GM12878 (cell line): ENCODE data around the gene RABL6. TPM values are rescaled to one million over a fixed set of nuclear protein-coding genes. Genes with fewer than 3 reads are reported as not detected.

Experiments
- ATAC-seq: fragments of 200-7000 bp; cut with Tn5 transposase; 3 replicates; pipeline ENCODE4 v1.9.1; 2020; ENCODE audit warnings: mild to moderate bottlenecking, moderate library complexity
- BruUV-seq: library from RNA; stranded (reverse); fragments of 400-500 nt; replicated peaks from 2 replicates; lab custom pipeline; 2021; lab: Mats Ljungman, UMichigan
- CTCF ChIA-PET: fragments of 300-600 bp; sonication (Branson Sonifier 250); formaldehyde crosslinking; extraction: SDS; loops from one replicate; lab custom pipeline; 2021; ENCODE audit warnings: inconsistent platforms; lab: Yijun Ruan, JAX
- POLR2A ChIA-PET: fragments of 350-600 bp; formaldehyde crosslinking; extraction: SDS; loops from one replicate; lab custom pipeline; 2021; ENCODE audit warnings: inconsistent platforms; lab: Charles Lee
- RAD21 ChIA-PET: fragments of 300-600 bp; sonication (Branson Sonifier 250); formaldehyde crosslinking; loops from one replicate; lab custom pipeline; 2023; ENCODE audit warnings: antibody characterized with exemption; ENCODE audit not compliant: unreplicated experiment; lab: Charles Lee
- SMC1A ChIA-PET: fragments of 300-600 bp; sonication (Branson Sonifier 250); formaldehyde crosslinking; loops from one replicate; lab custom pipeline; 2023; ENCODE audit not compliant: unreplicated experiment, uncharacterized antibody; lab: Charles Lee
- DNase-seq: peaks from one replicate; pipeline ENCODE4 v3.0.0-alpha.2; 2011; ENCODE audit warnings: low read depth, low spot score
- FAIRE-seq: peaks from 3 replicates; lab custom pipeline; 2011; peaks lifted over from hg19 to GRCh38; lab: Jason Lieb, UNC
- H2AFZ ChIP-seq: 2 replicates; pipeline ENCODE4 v1.6.0; 2011; ENCODE audit warnings: low read depth, low read length, control low read depth; ENCODE audit not compliant: control insufficient read depth
- H3K27ac ChIP-seq: 2 replicates; pipeline ENCODE4 v1.5.1; 2011; ENCODE audit warnings: control low read depth; ENCODE audit not compliant: control insufficient read depth, insufficient read depth
- H3K27me3 ChIP-seq, 2 experiments: replicated peaks in 1 of 2; 2 replicates each; pipeline versions ENCODE4 v1.6.0 to v1.6.1; 2011; ENCODE audit warnings: low read length in 1 of 2; ENCODE audit not compliant: control insufficient read depth in 2 of 2, insufficient read depth in 2 of 2
- H3K36me3 ChIP-seq, 2 experiments: 2 replicates each; pipeline ENCODE4 v1.5.1; 2011; ENCODE audit warnings: low read length in 1 of 2; ENCODE audit not compliant: control insufficient read depth in 2 of 2, insufficient read depth in 2 of 2
- H3K4me1 ChIP-seq: 2 replicates; pipeline ENCODE4 v1.6.1; 2011; ENCODE audit warnings: mild to moderate bottlenecking, low read length, moderate library complexity, mixed read lengths; ENCODE audit not compliant: control insufficient read depth, insufficient read depth
- H3K4me2 ChIP-seq: 2 replicates; pipeline ENCODE4 v1.6.0; 2011; ENCODE audit warnings: control low read depth; ENCODE audit not compliant: control insufficient read depth, insufficient read depth
- H3K4me3 ChIP-seq: fragments of 200-600 bp; sonication (generic); 2 replicates; pipeline ENCODE4 v1.5.1; 2016
- H3K79me2 ChIP-seq: 2 replicates; pipeline ENCODE4 v1.6.0; 2011; ENCODE audit warnings: low read length; ENCODE audit not compliant: control insufficient read depth, insufficient read depth
- H3K9ac ChIP-seq: 2 replicates; pipeline ENCODE4 v1.8.0; 2011; ENCODE audit warnings: low read length, control low read depth, mixed read lengths; ENCODE audit not compliant: control insufficient read depth, insufficient read depth
- H3K9me3 ChIP-seq: replicated peaks from 3 replicates; pipeline ENCODE4 v1.5.1; 2011; ENCODE audit warnings: mild to moderate bottlenecking, low read length; ENCODE audit not compliant: control insufficient read depth, insufficient read depth
- H4K20me1 ChIP-seq: 2 replicates; pipeline ENCODE4 v1.6.0; 2011; ENCODE audit not compliant: control insufficient read depth, insufficient read depth
- ATF3 ChIP-seq: IDR thresholded peaks from 2 replicates; pipeline ENCODE4 v1.6.1; 2011; ENCODE audit warnings: low read depth, mild to moderate bottlenecking, low read length, moderate library complexity, borderline replicate concordance; ENCODE audit errors: extremely low read depth
- BCL11A ChIP-seq: IDR thresholded peaks from 2 replicates; pipeline ENCODE4 v1.6.1; 2011; ENCODE audit warnings: low read depth, low read length
- BRCA1 ChIP-seq: IDR thresholded peaks from 2 replicates; pipeline ENCODE4 v1.6.1; 2011; ENCODE audit warnings: low read depth, low read length, improper control_type of control experiment
- CEBPB ChIP-seq, 2 experiments: fragments of 150-350 bp in 1 of 2; IDR thresholded peaks; 2 replicates each; pipeline ENCODE4 v1.6.1; 2012 to 2014; ENCODE audit warnings: low read depth in 2 of 2, low read length in 2 of 2, borderline replicate concordance in 1 of 2, inconsistent platforms in 1 of 2
- E4F1 ChIP-seq: fragments of 450-650 bp; IDR thresholded peaks from 2 replicates; pipeline ENCODE4 v1.6.1; 2018; ENCODE audit warnings: borderline replicate concordance, mild to moderate bottlenecking; ENCODE audit not compliant: partially characterized antibody
- FOXK2 ChIP-seq: fragments of 450-650 bp; IDR thresholded peaks from 2 replicates; pipeline ENCODE4 v1.6.1; 2017; ENCODE audit warnings: mild to moderate bottlenecking, moderate library complexity
- GABPA ChIP-seq: IDR thresholded peaks from 2 replicates; pipeline ENCODE4 v1.6.1; 2014; ENCODE audit warnings: antibody characterized with exemption, low read depth, mild to moderate bottlenecking, inconsistent platforms
- IKZF2 ChIP-seq, 2 experiments: fragments of 450-650 bp; IDR thresholded peaks; 2 replicates each; pipeline ENCODE4 v1.6.1; 2017; ENCODE audit warnings: mild to moderate bottlenecking in 2 of 2, moderate library complexity in 2 of 2
- POU2F2 ChIP-seq: IDR thresholded peaks from 3 replicates; pipeline ENCODE4 v1.6.1; 2011; ENCODE audit warnings: low read depth, mild to moderate bottlenecking, low read length, borderline replicate concordance
- TAF1 ChIP-seq: IDR thresholded peaks from 2 replicates; pipeline ENCODE4 v1.6.1; 2011; ENCODE audit warnings: mild to moderate bottlenecking, low read depth, low read length, borderline replicate concordance
- YBX1 ChIP-seq: fragments of 450-650 bp; IDR thresholded peaks from 2 replicates; pipeline ENCODE4 v1.6.1; 2016; ENCODE audit warnings: antibody characterized with exemption
- ZBED1 ChIP-seq: IDR thresholded peaks from 2 replicates; pipeline ENCODE4 v1.6.1; 2016; ENCODE audit warnings: borderline replicate concordance
- ZNF274 ChIP-seq: IDR thresholded peaks from one replicate; pipeline ENCODE4 v1.8.0; 2011; ENCODE audit not compliant: insufficient read length, insufficient read depth
- WGBS: methylation state at CpG from one replicate; pipeline ENCODE4 v1.1.6; 2016; ENCODE audit warnings: low lambda C conversion rate; ENCODE audit not compliant: insufficient replicate concordance, insufficient coverage; ENCODE audit errors: missing lambda C conversion rate; 5-methylcytosine and 5-hydroxymethylcytosine counted together
- in situ Hi-C: fragments of 300-500 bp; cut with MboI; formaldehyde crosslinking; loops from 9 replicates; pipeline ENCODE4 v1.14.3; 2018; ENCODE audit warnings: mixed read lengths
- intact Hi-C: fragments of 100-400 bp; cut with micrococcal nuclease; formaldehyde crosslinking; loops from one replicate; pipeline ENCODE4 v1.14.2; 2022; ENCODE audit not compliant: unreplicated experiment
- polyA plus RNA-seq, 11 experiments: library from polyadenylated mRNA; depleted of rRNA in 4 of 11; unstranded in 6 of 11; stranded (reverse) in 5 of 11; fragments of >200 nt; fragmentation: Nextera tagmentation in 4 of 11; fragmentation: Illumina TruSeq in 1 of 11; extraction: Ambion mirVana in 4 of 11; extraction: Trizol in 1 of 11; gene quantifications; 1 replicate in 1 of 11; 2 replicates in 10 of 11; pipeline versions ENCODE4 v1.2.1 to v1.2.3, GENCODE V29; 2011 to 2016; ENCODE audit warnings: inconsistent platforms in 2 of 11, missing spikeins in 2 of 11, low read depth in 1 of 11
- total RNA-seq, 4 experiments: library from RNA; depleted of rRNA in 3 of 4; stranded (reverse); fragments of >200 nt in 3 of 4; fragmentation: Illumina TruSeq in 1 of 4; extraction: Trizol in 1 of 4; gene quantifications; 2 replicates each; pipeline versions ENCODE4 v1.2.1 to v1.2.3, GENCODE V29; 2013 to 2021

RABL6 gene
- total and polyA plus RNA-seq, 10 of the 15 experiments (the other 5 are each of a cell fraction or from before 2014, with no cell fraction given), result 1.4 to 134 (median 42.7) TPM

- ChIA-PET SMC1A (no interaction called here), POLR2A (no interaction called here), RAD21 (interaction anchor here (1.4 kb wide), 1 partner anchor 21 kb away, joined by 3 read pairs; no protein-coding TSS in a partner anchor), CTCF (interaction anchor here (0.9 kb wide), 1 partner anchor 287 kb away, joined by 3 read pairs; no protein-coding TSS in a partner anchor)
- BruUV-seq, result no TSS peak
- no peak overlapping the region for H3K27ac ChIP-seq
- no peak overlapping the region for H2AFZ ChIP-seq
- H3K36me3 ChIP-seq, result no peaks in the 10 kb centered on the region
- WGBS, result 45% methylated on average over 19 of the region's 37 CpGs
- H3K4me3 ChIP-seq, result no peak overlapping the region
- TF ChIP-seq TAF1 (no peak), IKZF2 (IDR thresholded peaks at IDR 0.05) (no peak), BRCA1 (no peak), ZNF274 (no peak), E4F1 (no peak), POU2F2 (no peak), CEBPB (IDR thresholded peaks at IDR 0.05; ENCODE audit: borderline replicate concordance in 1 of 2, low read depth in 2 of 2, low read length in 2 of 2) (no peak), ZBED1 (no peak), ATF3 (no peak), FOXK2 (no peak), GABPA (no peak), BCL11A (no peak), YBX1 (no peak)
- H3K27me3 ChIP-seq, result no peaks in the 10 kb centered on the region; a peak in 1 of 4 replicates
- ATAC-seq (peak; percentile 37), FAIRE-seq (no peak), DNase-seq (no peak)
- no peaks in the 10 kb centered on the region for H3K79me2 ChIP-seq
- H3K4me1 ChIP-seq, result peaks cover 24% of the 10 kb centered on the region
- H3K4me2 ChIP-seq, result no peak overlapping the region
- in situ Hi-C loops (no loop called here), intact Hi-C loops (no loop called here)
- H4K20me1 ChIP-seq, result no peaks in the 10 kb centered on the region
- no peaks in the 10 kb centered on the region for H3K9me3 ChIP-seq
- no peak overlapping the region for H3K9ac ChIP-seq
Measured at GRCh38 chr9:136762915-136763648, 44.7 kb upstream of the RABL6 start.
